HL-60/S4 treated with phorbol 12-myristate 13-acetate at 8.2 ng/mL for 4 days and 3 days (cell line): ENCODE results near the gene ZNF516.

ENCODE experiments used
- in situ Hi-C: fragments of 300-500 bp; cut with MboI; formaldehyde crosslinking; loops from 2 replicates; pipeline ENCODE4 v1.15.0; 2022; ENCODE audit warnings: low sequenced_read_pairs

The ZNF516 gene

GRCh38 chr18:76404345-76404831 lies 90.7 kb downstream of the ZNF516 start:
- in situ Hi-C loops = loop anchor here (25.0 kb wide), 1 partner anchor 283 kb away; no protein-coding TSS in a partner anchor

- in situ Hi-C loops = loop anchor here (25.0 kb wide), 1 partner anchor 285 kb away; no protein-coding TSS in a partner anchor
Observed at GRCh38 chr18:76402026-76402990, 92.7 kb downstream of the ZNF516 start.

- in situ Hi-C loops = loop anchor here (25.0 kb wide), 1 partner anchor 286 kb away; no protein-coding TSS in a partner anchor
Observed at GRCh38 chr18:76401498-76401897, 93.5 kb downstream of the ZNF516 start.

- in situ Hi-C loops = loop anchor here (25.0 kb wide), 1 partner anchor 287 kb away; no protein-coding TSS in a partner anchor
Observed at GRCh38 chr18:76399613-76400391, 95.2 kb downstream of the ZNF516 start.

GRCh38 chr18:76398896-76399612 lies 96.0 kb downstream of the ZNF516 start:
- in situ Hi-C loops = no loop called here

GRCh38 chr18:76398295-76398694 lies 96.7 kb downstream of the ZNF516 start:
- in situ Hi-C loops = no loop called here

GRCh38 chr18:76397631-76398030 lies 97.4 kb downstream of the ZNF516 start:
- in situ Hi-C loops = no loop called here

- in situ Hi-C loops = no loop called here
Observed at GRCh38 chr18:76396792-76397191, 98.2 kb downstream of the ZNF516 start.

GRCh38 chr18:76395609-76396008 lies 99.4 kb downstream of the ZNF516 start:
- in situ Hi-C loops = no loop called here

GRCh38 chr18:76394780-76395476 lies 100.1 kb downstream of the ZNF516 start:
- in situ Hi-C loops = no loop called here

- in situ Hi-C loops = no loop called here
Observed at GRCh38 chr18:76392349-76392748, 102.7 kb downstream of the ZNF516 start.

- in situ Hi-C loops = no loop called here
Observed at GRCh38 chr18:76391746-76392145, 103.3 kb downstream of the ZNF516 start.

- in situ Hi-C loops = no loop called here
Observed at GRCh38 chr18:76391038-76391437, 104.0 kb downstream of the ZNF516 start.

- in situ Hi-C loops = no loop called here
Observed at GRCh38 chr18:76390452-76391035, 104.5 kb downstream of the ZNF516 start.

- in situ Hi-C loops = no loop called here
Observed at GRCh38 chr18:76389716-76390115, 105.3 kb downstream of the ZNF516 start.

- in situ Hi-C loops = no loop called here
Observed at GRCh38 chr18:76388891-76389423, 106.1 kb downstream of the ZNF516 start.

GRCh38 chr18:76388261-76388660 lies 106.8 kb downstream of the ZNF516 start:
- in situ Hi-C loops = no loop called here

- in situ Hi-C loops = no loop called here
Observed at GRCh38 chr18:76387608-76388007, 107.4 kb downstream of the ZNF516 start.

GRCh38 chr18:76386886-76387285 lies 108.2 kb downstream of the ZNF516 start:
- in situ Hi-C loops = no loop called here
